Measurements from ENCODE around the gene KCNB1. TPM values are rescaled to one million over a fixed set of nuclear protein-coding genes. Genes with fewer than 3 reads are reported as not detected.

KCNB1 gene
- total and polyA plus RNA-seq, 2 donors = 3.5 to 7.6 TPM

DNA sequence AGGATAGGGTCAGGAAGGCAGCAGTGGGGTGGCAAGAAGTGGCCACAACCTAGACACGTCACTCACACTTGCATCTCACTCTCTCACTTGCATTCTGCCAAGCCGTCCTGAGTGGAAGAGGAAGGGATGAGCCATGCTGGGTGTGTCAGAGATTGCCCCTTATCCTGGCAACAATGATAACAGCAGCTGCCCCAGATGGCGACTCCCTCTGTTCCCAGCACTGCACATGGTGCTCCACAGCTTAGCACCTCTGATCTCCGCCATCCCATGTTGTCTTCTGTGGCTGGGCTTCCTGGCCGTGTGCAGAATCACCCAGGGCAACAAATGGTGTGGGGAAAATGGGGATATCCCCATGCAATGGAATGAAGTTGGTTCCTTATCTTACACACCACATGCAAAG is 11.1 kb downstream of the KCNB1 start:
- H3K4me1 ChIP-seq (ENCODE audit: insufficient read depth) = no peaks in the 10 kb centered on the region
- H3K36me3 ChIP-seq (ENCODE audit: insufficient read depth) = no peaks in the 10 kb centered on the region
- DNase-seq (ENCODE audit: extremely low spot score) = no peak
- no peak overlapping the region for H3K4me3 ChIP-seq (ENCODE audit: low read depth, low read length)
- no peak overlapping the region for H3K27ac ChIP-seq (ENCODE audit: low read depth)
- WGBS = 78% methylated on average over 5 of the region's 5 CpGs

GRCh38 chr20:49470922-49471321 is 11.5 kb downstream of the KCNB1 start:
- Histone ChIP-seq H3K4me1 (ENCODE audit: insufficient read depth) (no peaks in the 10 kb centered on the region), H3K27ac (ENCODE audit: low read depth) (no peak overlapping the region), H3K4me3 (ENCODE audit: low read depth, low read length) (no peak overlapping the region), H3K36me3 (ENCODE audit: insufficient read depth) (no peaks in the 10 kb centered on the region)
- 83% methylated on average over 6 of the region's 6 CpGs for WGBS
- no peak for DNase-seq (ENCODE audit: extremely low spot score)

DNA sequence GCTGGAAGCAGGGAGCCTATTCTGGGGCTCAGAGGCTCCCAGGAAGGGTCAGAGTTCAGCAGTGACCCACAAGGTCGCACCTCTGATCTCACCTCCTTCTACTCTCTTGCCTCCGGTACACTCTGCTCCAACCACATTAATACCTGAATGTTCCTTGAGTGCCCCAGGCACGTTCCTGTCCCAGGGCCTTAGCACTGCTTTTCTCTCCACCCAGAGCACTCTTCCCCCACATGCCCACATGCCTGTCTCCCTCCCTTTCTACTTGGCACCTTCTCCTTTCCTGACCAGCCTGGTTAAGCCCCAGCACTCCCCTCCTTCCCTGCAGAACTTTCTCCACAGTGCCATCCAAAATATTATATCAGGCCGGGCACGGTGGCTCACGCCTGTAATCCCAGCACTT is 13.4 kb downstream of the KCNB1 start:
- H3K27ac ChIP-seq (ENCODE audit: low read depth) = no peak overlapping the region
- H3K36me3 ChIP-seq (ENCODE audit: insufficient read depth) = no peaks in the 10 kb centered on the region
- H3K4me1 ChIP-seq (ENCODE audit: insufficient read depth) = no peaks in the 10 kb centered on the region
- WGBS = 79% methylated on average over 6 of the region's 6 CpGs
- H3K4me3 ChIP-seq (ENCODE audit: low read depth, low read length) = no peak overlapping the region
- DNase-seq (ENCODE audit: extremely low spot score) = no peak

- H3K36me3 ChIP-seq (ENCODE audit: insufficient read depth) = no peaks in the 10 kb centered on the region
- 77% methylated on average over 7 of the region's 7 CpGs for WGBS
- H3K4me3 ChIP-seq (ENCODE audit: low read depth, low read length) = no peak overlapping the region
- no peak for DNase-seq (ENCODE audit: extremely low spot score)
- H3K4me1 ChIP-seq (ENCODE audit: insufficient read depth) = no peaks in the 10 kb centered on the region
- H3K27ac ChIP-seq (ENCODE audit: low read depth) = no peak overlapping the region
Measured at GRCh38 chr20:49468412-49468811, 14.1 kb downstream of the KCNB1 start.

DNA sequence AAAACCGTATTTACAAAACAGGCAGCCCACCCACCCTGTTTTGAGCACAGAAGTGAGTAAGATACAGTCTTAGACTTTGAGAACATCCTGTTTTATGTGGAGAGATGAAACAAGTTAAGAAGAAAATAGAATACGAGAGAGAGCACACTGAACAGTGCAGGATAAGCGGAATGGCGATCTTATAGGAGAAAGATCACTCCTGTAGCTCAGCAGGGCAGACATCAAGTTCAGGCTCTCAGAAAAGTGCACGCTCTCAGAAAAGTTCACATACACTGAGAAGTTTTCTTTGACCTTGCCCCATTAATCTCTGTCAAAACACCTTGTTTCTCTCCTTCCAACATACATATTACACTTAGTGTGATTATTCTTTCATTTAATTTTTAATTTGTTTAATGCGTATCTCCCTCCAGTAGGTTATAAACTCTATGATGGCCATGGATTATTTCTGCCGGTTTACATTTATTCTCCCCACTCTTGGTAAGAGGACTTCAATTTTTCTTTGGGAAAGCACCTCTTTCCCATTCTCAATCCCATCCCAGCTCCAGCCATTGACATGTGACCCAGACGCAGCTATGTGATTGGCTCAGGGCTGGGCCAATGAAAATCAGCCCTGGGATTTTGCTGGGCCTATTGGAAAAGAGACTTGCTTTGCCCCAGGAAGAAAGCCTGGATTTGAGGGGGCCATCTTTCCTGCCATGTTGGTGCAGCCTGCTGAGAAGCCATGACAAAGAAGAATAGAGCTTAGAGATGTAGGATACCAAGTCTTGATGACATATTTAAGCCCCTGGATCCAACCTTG is 16.2 kb downstream of the KCNB1 start:
- H3K27ac ChIP-seq (ENCODE audit: low read depth) = no peak overlapping the region
- no peak for DNase-seq (ENCODE audit: extremely low spot score)
- WGBS = 89% methylated on average over 8 of the region's 8 CpGs
- no peak overlapping the region for H3K4me3 ChIP-seq (ENCODE audit: low read depth, low read length)
- no peaks in the 10 kb centered on the region for H3K36me3 ChIP-seq (ENCODE audit: insufficient read depth)
- no peaks in the 10 kb centered on the region for H3K4me1 ChIP-seq (ENCODE audit: insufficient read depth)

DNA sequence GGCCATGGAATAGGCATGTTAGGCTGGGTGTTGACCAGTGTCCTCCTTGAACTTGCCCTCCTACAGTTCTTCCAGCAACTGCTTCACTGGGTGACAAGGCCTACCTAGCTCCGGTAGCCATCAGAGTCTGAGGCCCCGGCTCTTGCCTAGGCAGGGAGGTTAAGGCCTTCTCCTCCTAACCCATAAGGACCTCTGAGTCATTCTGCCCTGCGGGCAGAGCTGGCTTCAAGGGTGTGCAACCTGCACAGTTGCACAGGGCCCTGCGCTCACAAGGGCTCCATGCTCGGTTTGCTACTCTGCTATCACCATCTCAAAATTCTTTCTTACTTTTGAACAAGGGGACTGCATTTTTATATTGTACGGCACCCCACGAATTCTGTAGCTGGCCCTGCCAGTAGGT is 17.9 kb downstream of the KCNB1 start:
- no peak overlapping the region for H3K4me3 ChIP-seq (ENCODE audit: low read depth, low read length)
- 93% methylated on average over 7 of the region's 7 CpGs for WGBS
- H3K27ac ChIP-seq (ENCODE audit: low read depth) = no peak overlapping the region
- no peaks in the 10 kb centered on the region for H3K4me1 ChIP-seq (ENCODE audit: insufficient read depth)
- no peak for DNase-seq (ENCODE audit: extremely low spot score)
- no peaks in the 10 kb centered on the region for H3K36me3 ChIP-seq (ENCODE audit: insufficient read depth)

DNA sequence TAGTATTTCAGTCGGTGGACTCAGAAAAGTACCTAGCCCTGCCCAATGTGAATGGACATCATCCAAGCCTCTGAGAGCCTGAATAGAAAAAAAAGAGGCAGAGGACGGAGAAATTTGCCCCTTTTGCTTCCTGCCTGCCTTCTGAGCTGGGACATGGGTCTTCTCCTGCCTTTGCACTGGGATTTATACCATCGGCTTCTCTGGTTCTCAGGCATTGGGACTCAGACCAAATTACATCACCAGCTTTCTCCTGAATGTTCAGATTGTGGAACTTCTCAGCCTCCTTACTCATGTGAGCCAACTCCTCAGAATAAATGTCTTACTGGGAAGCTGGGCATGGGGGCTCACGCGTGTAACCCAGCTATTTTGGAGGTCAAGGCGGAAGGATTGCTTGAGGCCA is 19.8 kb downstream of the KCNB1 start:
- 63% methylated on average over 6 of the region's 6 CpGs for WGBS

DNA sequence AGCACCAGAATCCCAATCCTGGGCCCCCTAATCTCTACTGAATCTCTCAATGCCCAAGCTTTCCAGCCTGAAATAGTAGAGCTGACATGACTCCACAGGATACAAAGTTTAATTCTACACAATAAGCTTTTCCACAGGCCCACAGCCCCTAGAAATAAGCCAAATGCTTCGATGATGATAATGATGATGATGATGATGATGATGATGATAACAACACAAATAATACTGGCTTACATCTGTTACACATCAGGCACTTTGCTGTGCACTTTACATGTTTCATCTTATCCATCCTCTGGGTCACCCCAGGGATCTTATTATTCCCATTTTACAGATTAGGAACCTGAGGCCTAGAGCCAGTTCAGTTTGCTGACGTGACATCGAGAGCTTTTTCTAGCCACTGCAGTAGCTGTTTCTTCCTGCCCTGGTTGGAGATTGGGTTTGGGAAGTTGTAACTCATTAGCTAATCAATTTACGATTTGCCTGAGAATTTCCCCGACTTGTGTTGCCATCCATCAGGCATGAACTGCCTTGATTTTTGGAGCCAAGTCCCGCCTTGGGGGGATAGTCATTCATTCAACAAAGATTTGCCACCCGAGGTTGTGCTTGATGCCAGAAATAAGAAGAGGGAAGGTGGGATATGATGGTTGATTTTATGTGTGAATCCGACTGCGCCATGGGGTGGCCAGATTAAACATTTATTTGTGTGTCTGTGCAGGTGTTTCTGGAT is 20.4 kb downstream of the KCNB1 start:
- Histone ChIP-seq H3K4me3 (ENCODE audit: low read depth, low read length) (no peak overlapping the region), H3K27ac (ENCODE audit: low read depth) (no peak overlapping the region)

More for the DNA sequence above, 19.8 kb downstream of the KCNB1 start:
- H3K4me3 ChIP-seq (ENCODE audit: low read depth, low read length) = no peak overlapping the region
- DNase-seq (ENCODE audit: extremely low spot score) = no peak
- H3K4me1 ChIP-seq (ENCODE audit: insufficient read depth) = no peaks in the 10 kb centered on the region
- H3K36me3 ChIP-seq (ENCODE audit: insufficient read depth) = no peaks in the 10 kb centered on the region
- no peak overlapping the region for H3K27ac ChIP-seq (ENCODE audit: low read depth)

GRCh38 chr20:49460916-49461315 is 21.6 kb downstream of the KCNB1 start:
- H3K36me3 ChIP-seq (ENCODE audit: insufficient read depth) = no peaks in the 10 kb centered on the region
- WGBS = 74% methylated on average over 5 of the region's 5 CpGs
- no peak overlapping the region for H3K27ac ChIP-seq (ENCODE audit: low read depth)
- DNase-seq (ENCODE audit: extremely low spot score) = no peak
- H3K4me1 ChIP-seq (ENCODE audit: insufficient read depth) = no peaks in the 10 kb centered on the region
- H3K4me3 ChIP-seq (ENCODE audit: low read depth, low read length) = no peak overlapping the region

More for the DNA sequence above, 20.4 kb downstream of the KCNB1 start:
- DNase-seq (ENCODE audit: extremely low spot score) = no peak
- WGBS = 85% methylated on average over 9 of the region's 9 CpGs
- H3K36me3 ChIP-seq (ENCODE audit: insufficient read depth) = no peaks in the 10 kb centered on the region
- H3K4me1 ChIP-seq (ENCODE audit: insufficient read depth) = no peaks in the 10 kb centered on the region

DNA sequence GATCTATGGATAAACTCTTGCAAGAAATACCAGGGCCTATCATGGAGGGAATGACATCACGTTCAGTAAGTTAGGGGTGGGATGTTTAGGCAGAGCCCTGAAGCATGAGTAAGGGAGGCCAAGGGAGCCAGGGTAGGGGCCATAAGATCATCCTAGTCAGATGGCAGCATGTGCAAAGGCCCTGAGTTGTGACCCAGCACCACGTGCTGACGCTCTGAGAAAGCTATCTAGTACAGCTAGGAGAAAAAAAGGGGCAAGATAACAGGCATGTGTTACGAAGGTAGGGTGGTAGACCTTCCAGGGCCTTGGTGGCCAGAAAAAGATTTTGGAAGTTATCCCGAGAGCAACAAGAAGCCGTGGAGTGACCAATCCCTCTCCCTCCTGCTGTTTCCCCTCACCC is 22.3 kb downstream of the KCNB1 start:
- Histone ChIP-seq H3K4me1 (ENCODE audit: insufficient read depth) (no peaks in the 10 kb centered on the region), H3K36me3 (ENCODE audit: insufficient read depth) (no peaks in the 10 kb centered on the region), H3K27ac (ENCODE audit: low read depth) (no peak overlapping the region), H3K4me3 (ENCODE audit: low read depth, low read length) (no peak overlapping the region)
- WGBS = 86% methylated on average over 6 of the region's 6 CpGs
- DNase-seq (ENCODE audit: extremely low spot score) = no peak

GRCh38 chr20:49459684-49460083 is 22.8 kb downstream of the KCNB1 start:
- Histone ChIP-seq H3K4me3 (ENCODE audit: low read depth, low read length) (no peak overlapping the region), H3K27ac (ENCODE audit: low read depth) (no peak overlapping the region), H3K36me3 (ENCODE audit: insufficient read depth) (no peaks in the 10 kb centered on the region), H3K4me1 (ENCODE audit: insufficient read depth) (no peaks in the 10 kb centered on the region)
- WGBS = 79% methylated on average over 6 of the region's 6 CpGs
- DNase-seq (ENCODE audit: extremely low spot score) = no peak

GRCh38 chr20:49457444-49457843 is 25.0 kb downstream of the KCNB1 start:
- Histone ChIP-seq H3K4me1 (ENCODE audit: insufficient read depth) (no peaks in the 10 kb centered on the region), H3K4me3 (ENCODE audit: low read depth, low read length) (no peak overlapping the region), H3K36me3 (ENCODE audit: insufficient read depth) (no peaks in the 10 kb centered on the region), H3K27ac (ENCODE audit: low read depth) (no peak overlapping the region)
- 40% methylated on average over 1 of the region's 1 CpG for WGBS
- DNase-seq (ENCODE audit: extremely low spot score) = no peak

GRCh38 chr20:49456646-49457045 is 25.8 kb downstream of the KCNB1 start:
- H3K36me3 ChIP-seq (ENCODE audit: insufficient read depth) = no peaks in the 10 kb centered on the region

DNA sequence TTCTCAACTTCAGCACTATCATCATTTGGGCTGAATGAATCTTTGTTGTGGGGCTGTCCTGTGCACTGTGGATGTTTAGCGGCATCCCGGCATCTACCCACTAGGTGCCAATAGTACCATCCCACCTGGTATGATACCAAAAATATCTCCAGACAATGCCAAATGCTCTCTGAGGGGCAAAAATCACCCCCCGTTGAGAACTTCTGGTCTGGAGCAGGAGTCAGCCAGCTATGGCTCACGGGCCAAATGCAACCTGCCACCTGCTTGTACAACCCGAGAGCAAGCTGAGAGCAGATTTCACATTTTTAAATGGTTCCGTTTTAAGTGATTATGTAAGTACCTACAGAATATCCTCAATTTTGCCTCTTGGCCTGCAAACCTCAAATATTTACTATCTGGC is 26.8 kb downstream of the KCNB1 start:
- Histone ChIP-seq H3K36me3 (ENCODE audit: insufficient read depth) (no peaks in the 10 kb centered on the region), H3K4me1 (ENCODE audit: insufficient read depth) (no peaks in the 10 kb centered on the region), H3K27ac (ENCODE audit: low read depth) (no peak overlapping the region), H3K4me3 (ENCODE audit: low read depth, low read length) (no peak overlapping the region)
- DNase-seq (ENCODE audit: extremely low spot score) = no peak
- WGBS = 88% methylated on average over 6 of the region's 6 CpGs

More at GRCh38 chr20:49456646-49457045, 25.8 kb downstream of the KCNB1 start:
- Histone ChIP-seq H3K4me1 (ENCODE audit: insufficient read depth) (no peaks in the 10 kb centered on the region), H3K4me3 (ENCODE audit: low read depth, low read length) (no peak overlapping the region), H3K27ac (ENCODE audit: low read depth) (no peak overlapping the region)
- WGBS = 91% methylated on average over 6 of the region's 6 CpGs
- no peak for DNase-seq (ENCODE audit: extremely low spot score)
